Neutrophil (primary cell): ENCODE data around the gene PHKA2.

Source experiments
- H3K27ac ChIP-seq: fragments of 200-600 bp; sonication (generic); 2 replicates; pipeline ENCODE4 v1.5.1; 2016; ENCODE audit warnings: mild to moderate bottlenecking, moderate library complexity
- H3K27me3 ChIP-seq: fragments of 200-600 bp; sonication (generic); 2 replicates; pipeline ENCODE4 v1.6.0; 2016; ENCODE audit warnings: mild to moderate bottlenecking
- H3K36me3 ChIP-seq: fragments of 200-600 bp; sonication (generic); 2 replicates; pipeline ENCODE4 v1.5.1; 2017
- H3K4me1 ChIP-seq, 2 experiments: fragments of 200-600 bp in 1 of 2; sonication (generic) in 1 of 2; 1 replicate in 1 of 2; 2 replicates in 1 of 2; pipeline versions ENCODE4 v1.5.1 to v1.6.1; 2013 to 2016; ENCODE audit warnings: low read depth in 1 of 2, low read length in 1 of 2, mild to moderate bottlenecking in 1 of 2, moderate library complexity in 1 of 2; ENCODE audit not compliant: control insufficient read depth in 1 of 2, insufficient read depth in 1 of 2
- H3K4me3 ChIP-seq, 2 experiments: fragments of 200-600 bp in 1 of 2; sonication (generic) in 1 of 2; 1 replicate in 1 of 2; 2 replicates in 1 of 2; pipeline ENCODE4 v1.5.1; 2013 to 2016; ENCODE audit warnings: low read depth in 1 of 2, low read length in 1 of 2, mild to moderate bottlenecking in 1 of 2, moderate library complexity in 1 of 2
- H3K9me3 ChIP-seq: fragments of 200-600 bp; sonication (generic); 2 replicates; pipeline ENCODE4 v1.5.1; 2016
- CTCF ChIP-seq: fragments of 200-600 bp; sonication (generic); IDR thresholded peaks from 2 replicates; pipeline ENCODE4 v1.5.1; 2016; ENCODE audit warnings: antibody characterized with exemption

Gene PHKA2

GRCh38 chrX:18898091-18898490, 85.8 kb downstream of the PHKA2 start:
- Histone ChIP-seq H3K27me3 (no peaks in the 10 kb centered on the region), H3K27ac (no peak overlapping the region), H3K4me3 (no peak overlapping the region), H3K9me3 (no peaks in the 10 kb centered on the region), H3K4me1 (no peaks in the 10 kb centered on the region), H3K36me3 (peaks cover 88% of the 10 kb centered on the region)
- no peak for TF ChIP-seq CTCF

- Histone ChIP-seq H3K27me3 (no peaks in the 10 kb centered on the region), H3K4me1 (no peaks in the 10 kb centered on the region), H3K27ac (no peak overlapping the region), H3K9me3 (no peaks in the 10 kb centered on the region), H3K36me3 (peaks cover 87% of the 10 kb centered on the region), H3K4me3 (no peak overlapping the region)
- no peak for TF ChIP-seq CTCF
Measured at GRCh38 chrX:18897611-18898010, 86.3 kb downstream of the PHKA2 start.

- Histone ChIP-seq H3K9me3 (no peaks in the 10 kb centered on the region), H3K4me3 (no peak overlapping the region), H3K36me3 (peaks cover 86% of the 10 kb centered on the region), H3K4me1 (no peaks in the 10 kb centered on the region), H3K27ac (no peak overlapping the region), H3K27me3 (no peaks in the 10 kb centered on the region)
- no peak for TF ChIP-seq CTCF
Measured at GRCh38 chrX:18896680-18897544, 87.0 kb downstream of the PHKA2 start.

- Histone ChIP-seq H3K9me3 (no peaks in the 10 kb centered on the region), H3K36me3 (peaks cover 92% of the 10 kb centered on the region), H3K27me3 (no peaks in the 10 kb centered on the region), H3K27ac (no peak overlapping the region), H3K4me3 (no peak overlapping the region), H3K4me1 (no peaks in the 10 kb centered on the region)
- TF ChIP-seq CTCF = no peak
Measured at GRCh38 chrX:18895189-18895951, 88.5 kb downstream of the PHKA2 start.

GRCh38 chrX:18894156-18894555, 89.8 kb downstream of the PHKA2 start:
- H3K36me3 ChIP-seq = peaks cover 82% of the 10 kb centered on the region
- no peaks in the 10 kb centered on the region for H3K9me3 ChIP-seq
- TF ChIP-seq CTCF = no peak
- H3K27me3 ChIP-seq = no peaks in the 10 kb centered on the region
- H3K4me1 ChIP-seq = no peaks in the 10 kb centered on the region
- no peak overlapping the region for H3K27ac ChIP-seq
- H3K4me3 ChIP-seq = no peak overlapping the region
